H4 (cell line): ENCODE results near the gene STIMATE. TPM values are rescaled to one million over a fixed set of nuclear protein-coding genes. Genes with fewer than 3 reads are reported as not detected.
A peak's percentile ranks its signal among the peaks of the same experiment; 100 is the strongest.

Source experiments
- DNase-seq: peaks from one replicate; pipeline ENCODE4 v3.0.0-alpha.2; 2015; ENCODE audit warnings: low spot score
- total RNA-seq: library from RNA; depleted of rRNA; stranded (reverse); fragments of >200 nt; shearing (Covaris generic); gene quantifications from 2 replicates; pipeline ENCODE4 v1.2.3, GENCODE V29; 2014

The STIMATE gene
- total RNA-seq, 1 experiment from 2014 or later = 5.0 TPM

- no peak for DNase-seq
Observed at GRCh38 chr3:52894756-52895155, 2.6 kb downstream of the STIMATE start.

- DNase-seq = no peak
Observed at GRCh38 chr3:52893723-52894122, 3.6 kb downstream of the STIMATE start.

GRCh38 chr3:52892625-52893311 is 4.6 kb downstream of the STIMATE start:
- no peak for DNase-seq

- DNase-seq = no peak
Observed at GRCh38 chr3:52892290-52892624, 5.1 kb downstream of the STIMATE start.

GRCh38 chr3:52891615-52892081 is 5.7 kb downstream of the STIMATE start:
- no peak for DNase-seq

GRCh38 chr3:52891164-52891563 is 6.2 kb downstream of the STIMATE start:
- no peak for DNase-seq

- DNase-seq = no peak
Observed at GRCh38 chr3:52890735-52891134, 6.6 kb downstream of the STIMATE start.

GRCh38 chr3:52889901-52890300 is 7.4 kb downstream of the STIMATE start:
- no peak for DNase-seq

- no peak for DNase-seq
Observed at GRCh38 chr3:52887166-52887565, 10.2 kb downstream of the STIMATE start.

GRCh38 chr3:52886049-52886730 is 11.2 kb downstream of the STIMATE start:
- DNase-seq = no peak

GRCh38 chr3:52882377-52882776 is 15.0 kb downstream of the STIMATE start:
- no peak for DNase-seq

GRCh38 chr3:52881871-52882270 is 15.5 kb downstream of the STIMATE start:
- no peak for DNase-seq

- DNase-seq = no peak
Observed at GRCh38 chr3:52880474-52880873, 16.9 kb downstream of the STIMATE start.

- no peak for DNase-seq
Observed at GRCh38 chr3:52880047-52880446, 17.3 kb downstream of the STIMATE start.

GRCh38 chr3:52879581-52879980 is 17.8 kb downstream of the STIMATE start:
- DNase-seq = no peak

- no peak for DNase-seq
Observed at GRCh38 chr3:52879090-52879489, 18.3 kb downstream of the STIMATE start.

- no peak for DNase-seq
Observed at GRCh38 chr3:52877085-52877484, 20.3 kb downstream of the STIMATE start.

- DNase-seq = no peak
Observed at GRCh38 chr3:52874864-52875587, 22.3 kb downstream of the STIMATE start.

- no peak for DNase-seq
Observed at GRCh38 chr3:52874160-52874701, 23.1 kb downstream of the STIMATE start.

- peak; percentile 69 for DNase-seq
Observed at GRCh38 chr3:52873433-52874159, 23.8 kb downstream of the STIMATE start.

- peak; percentile 15 for DNase-seq
Observed at GRCh38 chr3:52872245-52872644, 25.1 kb downstream of the STIMATE start.

- DNase-seq = no peak
Observed at GRCh38 chr3:52871761-52872160, 25.6 kb downstream of the STIMATE start.
